Activated CD4-positive, alpha-beta T cell treated with anti-CD3 and anti-CD28 coated beads, Interleukin-2, amount 50 U/mL, for 1 hour (primary cell): ENCODE results near the gene STXBP3.

Experiments
- DNase-seq: peaks from one replicate; pipeline ENCODE4 v3.0.0-alpha.2; 2020

Gene STXBP3

GRCh38 chr1:108808438-108808837, 62.0 kb downstream of the STXBP3 start:
- DNase-seq = no peak

GRCh38 chr1:108811611-108812010, 65.1 kb downstream of the STXBP3 start:
- no peak for DNase-seq

- no peak for DNase-seq
Observed at GRCh38 chr1:108813326-108813725, 66.9 kb downstream of the STXBP3 start.

- no peak for DNase-seq
Observed at GRCh38 chr1:108814343-108815125, 68.1 kb downstream of the STXBP3 start.

- DNase-seq = no peak
Observed at GRCh38 chr1:108815566-108815965, 69.1 kb downstream of the STXBP3 start.

- DNase-seq = no peak
Observed at GRCh38 chr1:108816049-108816893, 69.8 kb downstream of the STXBP3 start.

- no peak for DNase-seq
Observed at GRCh38 chr1:108817016-108817415, 70.5 kb downstream of the STXBP3 start.

GRCh38 chr1:108817811-108818210, 71.3 kb downstream of the STXBP3 start:
- DNase-seq = no peak

- no peak for DNase-seq
Observed at GRCh38 chr1:108819878-108820277, 73.4 kb downstream of the STXBP3 start.

- no peak for DNase-seq
Observed at GRCh38 chr1:108823632-108824031, 77.2 kb downstream of the STXBP3 start.

- no peak for DNase-seq
Observed at GRCh38 chr1:108824051-108824450, 77.6 kb downstream of the STXBP3 start.

- no peak for DNase-seq
Observed at GRCh38 chr1:108826081-108826635, 79.7 kb downstream of the STXBP3 start.

GRCh38 chr1:108828074-108828961, 81.8 kb downstream of the STXBP3 start:
- DNase-seq = peak; percentile 70

GRCh38 chr1:108829498-108829916, 83.0 kb downstream of the STXBP3 start:
- DNase-seq = no peak

- no peak for DNase-seq
Observed at GRCh38 chr1:108830119-108831008, 83.9 kb downstream of the STXBP3 start.

GRCh38 chr1:108831225-108831624, 84.8 kb downstream of the STXBP3 start:
- DNase-seq = no peak

- DNase-seq = no peak
Observed at GRCh38 chr1:108832929-108833328, 86.5 kb downstream of the STXBP3 start.

GRCh38 chr1:108841703-108842102, 95.2 kb downstream of the STXBP3 start:
- DNase-seq = no peak

GRCh38 chr1:108842525-108843181, 96.2 kb downstream of the STXBP3 start:
- DNase-seq = no peak

- DNase-seq = no peak
Observed at GRCh38 chr1:108843390-108844137, 97.1 kb downstream of the STXBP3 start.
